ENCODE data around the gene MON2.
"Not testable (repeated sequence)": the region's sequence is repeated elsewhere in the genome, so short reads cannot be mapped to it uniquely, and the experiment has no call there.

MON2 gene

GRCh38 chr12:62482769-62483168 is 16.1 kb downstream of the MON2 start:
- no peak overlapping the region for H3K27ac ChIP-seq
- TF ChIP-seq ZFX (IDR thresholded peaks at IDR 0.05; ENCODE audit: borderline replicate concordance) (no peak), CTCF (IDR thresholded peaks at IDR 0.05) (no peak)

- no peak overlapping the region for H3K27ac ChIP-seq
- TF ChIP-seq ZFX (IDR thresholded peaks at IDR 0.05; ENCODE audit: borderline replicate concordance) (no peak), CTCF (IDR thresholded peaks at IDR 0.05) (no peak)
These were observed 17.6 kb downstream of the MON2 start for GRCh38 chr12:62484233-62484632.

- peak overlapping the region; percentile 73 for H3K27ac ChIP-seq
- TF ChIP-seq ZFX (IDR thresholded peaks at IDR 0.05; ENCODE audit: borderline replicate concordance) (no peak), CTCF (IDR thresholded peaks at IDR 0.05) (no peak)
These were observed 39.2 kb downstream of the MON2 start for GRCh38 chr12:62505786-62506185.

GRCh38 chr12:62512901-62513300 is 46.3 kb downstream of the MON2 start:
- H3K27ac ChIP-seq = no peak overlapping the region
- TF ChIP-seq CTCF (IDR thresholded peaks at IDR 0.05) (no peak), ZFX (IDR thresholded peaks at IDR 0.05; ENCODE audit: borderline replicate concordance) (no peak)

GRCh38 chr12:62514080-62514479 is 47.5 kb downstream of the MON2 start:
- not testable (repeated sequence) for H3K27ac ChIP-seq

GRCh38 chr12:62516927-62517326 is 50.3 kb downstream of the MON2 start:
- H3K27ac ChIP-seq = peak overlapping the region; percentile 96; the same call in 1 of the 2 replicates
- TF ChIP-seq ZFX (IDR thresholded peaks at IDR 0.05; ENCODE audit: borderline replicate concordance) = no peak
- no peak for TF ChIP-seq CTCF (IDR thresholded peaks at IDR 0.05)

- H3K27ac ChIP-seq = peak overlapping the region; percentile 96
- TF ChIP-seq CTCF (IDR thresholded peaks at IDR 0.05) = no peak
- TF ChIP-seq ZFX (IDR thresholded peaks at IDR 0.05; ENCODE audit: borderline replicate concordance) = no peak
These were observed 51.3 kb downstream of the MON2 start for GRCh38 chr12:62517887-62518286.

GRCh38 chr12:62519043-62519442 is 52.4 kb downstream of the MON2 start:
- peak overlapping the region; percentile 96 for H3K27ac ChIP-seq
- no peak for TF ChIP-seq CTCF (IDR thresholded peaks at IDR 0.05)
- TF ChIP-seq ZFX (IDR thresholded peaks at IDR 0.05; ENCODE audit: borderline replicate concordance) = no peak
